Fibroblast of peridontal ligament (primary cell): Measurements from ENCODE around the gene SLC16A4.

Experiments used
- DNase-seq: peaks from one replicate; pipeline ENCODE4 v3.0.0-alpha.2; 2010; ENCODE audit errors: extremely low read depth

SLC16A4 gene

DNA sequence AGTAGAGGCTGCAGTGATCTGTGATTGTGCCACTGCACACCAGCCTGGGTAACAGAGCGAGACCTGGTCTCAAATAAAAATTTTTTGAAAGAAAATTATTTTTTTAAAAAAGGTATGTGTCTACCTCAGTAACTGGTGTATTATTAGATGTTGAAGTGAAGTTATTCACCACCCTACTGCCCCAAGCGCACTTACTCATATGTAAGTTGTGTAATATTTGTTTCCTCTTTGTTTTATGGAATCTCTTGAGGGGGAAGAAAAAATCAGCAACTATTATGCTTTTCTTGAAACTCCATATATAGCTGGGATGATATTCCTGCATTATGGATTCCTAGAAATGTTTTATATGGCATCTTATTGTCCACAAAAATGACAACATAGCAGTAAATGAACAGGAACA, 30.4 kb downstream of the SLC16A4 start:
- no peak for DNase-seq

DNA sequence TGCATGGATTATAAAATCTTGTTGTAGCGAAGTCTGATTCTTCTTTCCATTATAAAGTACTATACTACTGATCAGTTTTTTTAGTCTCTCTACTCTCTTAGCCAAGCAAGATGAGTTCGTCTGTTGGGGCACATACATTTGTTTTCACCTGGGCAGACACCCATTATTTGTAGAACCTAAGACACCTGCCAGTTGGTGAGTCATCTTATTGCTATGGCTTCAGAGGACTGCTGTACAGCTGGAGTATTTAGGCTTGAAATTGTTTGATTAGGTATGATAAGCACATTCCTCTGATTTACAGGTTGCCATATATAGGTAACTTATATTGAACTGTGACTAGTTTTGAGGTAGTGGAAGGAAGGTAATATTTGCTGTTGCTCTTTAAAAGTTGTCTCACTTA, 34.4 kb downstream of the SLC16A4 start:
- no peak for DNase-seq

DNA sequence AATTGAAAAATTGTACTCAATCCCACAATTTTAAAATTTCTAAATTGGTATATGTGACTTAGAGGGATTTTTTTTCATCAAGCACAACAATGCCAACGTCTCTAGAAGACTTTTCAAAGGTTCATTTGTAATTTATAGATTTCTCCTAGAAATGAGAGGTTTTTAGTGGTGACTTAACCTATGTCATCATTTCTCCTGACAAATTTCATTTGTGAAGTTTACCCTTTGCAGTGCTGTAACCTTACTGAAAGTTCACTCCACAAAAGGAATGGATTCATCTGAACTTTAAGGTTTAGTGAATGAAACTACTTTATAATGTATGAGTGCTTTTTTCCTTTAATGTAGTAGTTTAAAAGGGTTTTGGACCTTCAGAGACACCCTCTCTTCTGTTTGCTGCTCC, 35.5 kb downstream of the SLC16A4 start:
- DNase-seq, result no peak

DNA sequence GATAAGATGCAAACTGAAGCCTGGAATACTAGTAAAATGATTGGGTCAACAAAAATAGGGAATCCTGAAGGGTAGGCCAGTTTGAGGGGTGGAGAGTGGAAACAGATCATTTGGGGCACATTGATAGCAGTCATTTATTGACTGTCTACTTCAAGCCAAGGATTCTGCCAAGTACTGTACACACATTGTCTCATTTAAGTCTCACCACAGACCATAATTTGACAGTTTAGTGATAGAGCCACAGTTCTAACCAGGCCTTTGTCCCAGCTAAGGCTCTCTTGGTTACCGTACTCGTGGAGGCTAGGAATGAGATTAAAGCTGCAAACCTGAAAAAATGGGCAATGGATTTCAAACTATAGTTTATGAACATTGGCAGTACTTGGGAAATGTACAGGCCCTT, 40.5 kb downstream of the SLC16A4 start:
- DNase-seq, result no peak

DNA sequence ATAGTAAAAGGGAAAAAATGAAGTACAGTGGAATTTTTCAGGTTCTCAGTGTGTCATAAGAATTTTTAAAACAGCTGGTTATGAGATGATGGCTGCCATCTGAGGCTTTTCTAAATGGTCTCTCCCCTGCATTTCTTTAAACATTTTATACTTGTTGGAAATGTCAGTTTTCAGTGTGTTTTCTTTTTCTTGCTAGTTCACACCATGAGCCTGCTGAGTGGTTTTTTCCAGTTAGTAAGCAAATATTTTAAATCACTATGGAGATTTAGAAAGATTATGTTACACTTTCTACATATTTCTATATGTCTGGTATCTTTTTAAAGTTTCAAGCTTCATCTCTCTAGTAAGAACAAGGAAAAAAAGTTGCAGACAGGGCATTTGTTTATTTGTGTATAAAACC, 42.1 kb downstream of the SLC16A4 start:
- DNase-seq, result peak; percentile 37

DNA sequence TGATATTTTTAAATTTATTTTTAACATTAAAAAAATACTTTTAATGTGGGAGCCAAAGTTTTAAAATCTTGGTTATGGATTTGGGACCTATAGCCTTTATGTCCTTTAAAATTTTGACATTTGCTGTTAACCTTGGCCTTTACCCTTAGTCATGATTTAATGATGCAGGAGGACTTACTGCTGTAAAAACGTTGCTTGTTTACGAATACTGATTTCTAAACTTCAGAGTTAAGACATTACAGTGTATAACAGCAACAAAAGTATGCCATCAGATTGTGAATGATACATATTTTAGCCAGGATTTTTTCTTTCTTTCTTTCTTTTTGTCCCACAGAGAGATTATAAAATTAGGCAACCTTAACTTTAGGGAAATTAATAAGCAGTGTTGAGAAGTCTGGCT, 42.8 kb downstream of the SLC16A4 start:
- DNase-seq, result peak; percentile 34

DNA sequence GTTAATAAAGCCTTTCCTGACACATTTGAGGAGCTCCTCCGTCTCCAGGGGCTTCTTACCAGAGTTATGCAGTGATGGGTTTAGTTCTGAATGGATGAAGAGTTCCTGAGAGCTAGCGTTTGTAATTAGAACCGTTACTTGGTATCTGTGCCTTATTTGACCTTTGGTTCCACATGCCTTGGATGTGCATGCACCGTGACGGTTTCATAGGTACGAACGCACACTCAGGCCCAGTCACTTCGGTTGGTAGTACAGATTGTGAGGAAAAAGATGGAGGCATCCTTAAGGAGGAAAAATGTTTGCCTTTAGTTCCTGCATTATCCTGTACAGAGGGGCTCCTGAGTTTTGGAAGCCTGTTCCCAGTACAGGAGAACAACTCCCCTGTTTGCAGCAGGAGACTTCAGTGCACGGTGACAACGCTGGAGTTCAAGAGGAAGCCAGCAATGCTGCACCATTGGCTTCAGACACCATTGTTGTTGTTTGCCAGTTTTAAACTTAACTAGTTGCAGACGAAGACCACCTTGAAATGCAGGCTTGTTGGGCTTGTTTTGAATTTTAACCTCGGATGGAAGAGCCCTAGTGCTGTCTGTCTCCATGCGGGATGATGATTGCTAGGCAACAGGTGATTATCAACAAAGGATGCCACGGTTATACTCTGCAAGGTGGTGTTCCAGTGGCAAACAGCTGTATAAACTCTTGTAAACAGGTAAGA, 43.5 kb downstream of the SLC16A4 start:
- no peak for DNase-seq

DNA sequence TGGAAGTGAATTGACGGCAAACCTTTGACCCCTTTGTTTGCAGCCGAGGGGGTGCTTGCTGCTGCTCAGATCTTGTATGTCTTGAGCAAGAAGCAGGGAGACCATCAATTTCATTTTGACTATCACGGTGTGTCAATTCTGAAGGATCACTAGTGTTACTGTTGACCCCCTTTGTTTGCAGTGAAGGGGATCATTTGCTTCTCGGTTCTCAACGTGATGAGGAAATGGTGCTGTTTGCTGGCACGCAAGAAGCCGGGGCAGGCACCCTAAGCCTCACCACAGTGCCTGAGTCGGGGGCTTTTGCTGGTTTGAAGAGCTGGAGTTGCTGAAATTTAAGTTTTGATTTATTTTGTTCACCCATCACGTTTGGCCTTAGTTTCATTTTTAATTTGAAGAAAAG, 44.1 kb downstream of the SLC16A4 start:
- DNase-seq, result no peak

DNA sequence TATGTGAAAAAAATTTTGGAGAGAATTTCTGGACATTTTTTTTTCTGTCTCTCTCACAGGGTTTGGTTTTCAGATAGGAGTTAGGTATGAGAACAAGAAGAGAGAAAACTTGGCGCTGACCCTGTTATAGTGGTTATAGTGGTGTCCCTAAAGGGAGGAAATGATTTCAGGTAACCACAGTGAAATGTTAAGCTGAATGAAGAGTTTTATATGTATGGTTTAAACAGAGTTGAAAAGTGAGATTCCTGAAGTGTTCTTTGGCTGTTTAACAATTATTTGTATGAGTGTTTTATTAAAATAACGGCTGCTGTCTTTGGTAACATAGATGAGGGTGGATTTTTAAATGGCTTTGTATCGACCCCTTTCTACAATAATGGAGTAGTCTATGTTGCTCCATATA, 45.3 kb downstream of the SLC16A4 start:
- DNase-seq, result no peak

DNA sequence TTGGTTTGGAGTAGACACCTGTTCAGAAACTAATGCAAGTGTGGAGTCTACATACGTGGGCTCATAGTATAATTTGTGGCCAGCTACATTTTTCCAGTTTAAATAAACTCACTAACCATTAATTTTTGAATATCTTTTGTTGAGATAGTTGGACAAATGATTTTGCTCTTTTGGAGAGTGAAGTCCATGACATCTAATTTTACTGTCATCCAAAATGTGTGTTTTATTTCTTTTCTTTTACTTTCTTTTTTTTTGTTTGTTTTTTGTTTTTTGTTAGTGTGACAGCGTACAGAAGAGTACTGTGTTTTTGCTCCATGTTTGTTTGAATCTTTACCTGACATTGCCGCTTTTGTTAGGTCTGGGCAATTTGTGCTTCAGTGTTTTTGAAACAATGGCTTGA, 46.7 kb downstream of the SLC16A4 start:
- no peak for DNase-seq

DNA sequence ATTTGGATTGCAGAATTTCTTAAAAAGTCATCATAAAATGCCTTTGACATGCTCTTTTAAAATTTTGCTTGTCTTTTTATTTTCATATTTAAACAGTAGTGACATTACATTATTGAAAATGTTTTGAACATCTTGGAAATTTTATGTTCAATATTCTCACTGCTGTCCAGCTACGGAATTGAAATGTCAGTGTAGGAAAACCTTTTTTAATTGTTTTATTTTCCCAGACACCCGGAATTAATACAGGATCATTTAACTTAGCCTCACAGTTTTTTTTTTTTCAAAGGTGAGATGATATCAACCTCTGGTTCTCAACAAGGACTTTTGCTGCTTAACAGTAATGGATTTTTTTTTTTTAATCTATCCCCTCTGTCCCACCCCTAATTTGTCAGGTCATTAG, 47.6 kb downstream of the SLC16A4 start:
- DNase-seq, result no peak

DNA sequence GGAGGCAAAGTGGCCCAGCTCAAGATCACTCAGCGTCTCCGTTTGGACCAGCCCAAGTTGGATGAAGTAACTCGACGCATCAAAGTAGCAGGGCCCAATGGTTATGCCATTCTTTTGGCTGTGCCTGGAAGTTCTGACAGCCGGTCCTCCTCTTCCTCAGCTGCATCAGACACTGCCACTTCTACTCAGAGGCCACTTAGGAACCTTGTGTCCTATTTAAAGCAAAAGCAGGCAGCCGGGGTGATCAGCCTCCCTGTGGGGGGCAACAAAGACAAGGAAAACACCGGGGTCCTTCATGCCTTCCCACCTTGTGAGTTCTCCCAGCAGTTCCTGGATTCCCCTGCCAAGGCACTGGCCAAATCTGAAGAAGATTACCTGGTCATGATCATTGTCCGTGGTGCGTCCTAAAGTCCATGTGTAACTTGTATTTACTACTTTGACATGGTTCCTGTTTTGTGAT, 48.9 kb downstream of the SLC16A4 start:
- DNase-seq, result no peak

DNA sequence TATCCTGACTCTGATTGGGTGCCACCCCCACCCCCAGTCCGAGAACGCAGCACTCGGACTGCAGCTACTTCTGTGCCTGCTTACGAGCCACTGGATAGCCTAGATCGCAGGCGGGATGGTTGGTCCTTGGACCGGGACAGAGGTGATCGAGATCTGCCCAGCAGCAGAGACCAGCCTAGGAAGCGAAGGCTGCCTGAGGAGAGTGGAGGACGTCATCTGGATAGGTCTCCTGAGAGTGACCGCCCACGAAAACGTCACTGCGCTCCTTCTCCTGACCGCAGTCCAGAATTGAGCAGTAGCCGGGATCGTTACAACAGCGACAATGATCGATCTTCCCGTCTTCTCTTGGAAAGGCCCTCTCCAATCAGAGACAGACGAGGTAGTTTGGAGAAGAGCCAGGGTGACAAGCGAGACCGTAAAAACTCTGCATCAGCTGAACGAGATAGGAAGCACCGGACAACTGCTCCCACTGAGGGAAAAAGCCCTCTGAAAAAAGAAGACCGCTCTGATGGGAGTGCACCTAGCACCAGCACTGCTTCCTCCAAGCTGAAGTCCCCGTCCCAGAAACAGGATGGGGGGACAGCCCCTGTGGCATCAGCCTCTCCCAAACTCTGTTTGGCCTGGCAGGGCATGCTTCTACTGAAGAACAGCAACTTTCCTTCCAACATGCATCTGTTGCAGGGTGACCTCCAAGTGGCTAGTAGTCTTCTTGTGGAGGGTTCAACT, 49.5 kb downstream of the SLC16A4 start:
- no peak for DNase-seq

DNA sequence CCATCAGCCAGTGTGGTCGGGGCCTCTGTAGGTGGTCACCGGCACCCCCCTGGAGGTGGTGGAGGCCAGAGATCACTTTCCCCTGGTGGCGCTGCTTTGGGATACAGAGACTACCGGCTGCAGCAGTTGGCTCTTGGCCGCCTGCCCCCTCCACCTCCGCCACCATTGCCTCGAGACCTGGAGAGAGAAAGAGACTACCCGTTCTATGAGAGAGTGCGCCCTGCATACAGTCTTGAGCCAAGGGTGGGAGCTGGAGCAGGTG, 50.7 kb downstream of the SLC16A4 start:
- DNase-seq, result no peak

DNA sequence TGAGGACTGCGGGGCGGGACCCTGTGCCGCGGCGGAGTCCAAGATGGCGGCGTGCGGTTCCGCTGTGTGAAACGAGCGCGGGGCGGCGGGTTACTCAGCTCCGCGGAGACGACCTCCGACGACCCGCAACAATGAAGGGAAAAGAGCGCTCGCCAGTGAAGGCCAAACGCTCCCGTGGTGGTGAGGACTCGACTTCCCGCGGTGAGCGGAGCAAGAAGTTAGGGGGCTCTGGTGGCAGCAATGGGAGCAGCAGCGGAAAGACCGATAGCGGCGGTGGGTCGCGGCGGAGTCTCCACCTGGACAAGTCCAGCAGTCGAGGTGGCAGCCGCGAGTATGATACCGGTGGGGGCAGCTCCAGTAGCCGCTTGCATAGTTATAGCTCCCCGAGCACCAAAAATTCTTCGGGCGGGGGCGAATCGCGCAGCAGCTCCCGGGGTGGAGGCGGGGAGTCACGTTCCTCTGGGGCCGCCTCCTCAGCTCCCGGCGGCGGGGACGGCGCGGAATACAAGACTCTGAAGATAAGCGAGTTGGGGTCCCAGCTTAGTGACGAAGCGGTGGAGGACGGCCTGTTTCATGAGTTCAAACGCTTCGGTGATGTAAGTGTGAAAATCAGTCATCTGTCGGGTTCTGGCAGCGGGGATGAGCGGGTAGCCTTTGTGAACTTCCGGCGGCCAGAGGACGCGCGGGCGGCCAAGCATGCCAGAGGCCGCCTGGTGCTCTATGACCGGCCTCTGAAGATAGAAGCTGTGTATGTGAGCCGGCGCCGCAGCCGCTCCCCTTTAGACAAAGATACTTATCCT, 51.2 kb downstream of the SLC16A4 start:
- peak; percentile 31 for DNase-seq

DNA sequence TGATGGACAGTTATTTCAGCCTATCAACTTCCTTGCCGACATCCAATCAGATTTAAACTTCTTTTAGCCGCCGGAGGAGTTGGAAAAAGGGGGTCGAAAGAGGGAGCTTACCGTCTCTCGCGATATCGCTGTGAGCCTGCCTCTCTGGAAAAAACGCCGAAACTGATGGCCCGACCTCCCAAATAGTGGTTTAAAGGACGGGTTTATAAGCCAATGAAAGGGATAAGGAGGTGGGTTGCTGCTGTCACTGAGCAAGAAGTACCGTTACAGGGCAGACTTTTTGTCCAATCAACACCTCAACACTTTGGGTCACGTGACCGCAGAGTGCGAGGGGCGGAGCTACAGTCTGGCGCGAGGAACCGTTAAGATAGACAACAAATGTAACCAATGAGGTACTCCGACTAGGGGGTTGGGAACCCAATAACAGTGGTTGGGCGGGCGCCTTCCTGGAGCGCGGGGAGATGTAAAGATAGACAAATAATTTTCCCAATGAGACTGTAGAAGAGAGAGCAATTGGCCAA, 51.9 kb downstream of the SLC16A4 start, which contains the start of gene RBM15:
RBM15 (plus strand) TSS at position 492 of the 521 bp plus-strand sequence; CDS start at position 521, 29 bp downstream.
- peak; percentile 100 for DNase-seq

DNA sequence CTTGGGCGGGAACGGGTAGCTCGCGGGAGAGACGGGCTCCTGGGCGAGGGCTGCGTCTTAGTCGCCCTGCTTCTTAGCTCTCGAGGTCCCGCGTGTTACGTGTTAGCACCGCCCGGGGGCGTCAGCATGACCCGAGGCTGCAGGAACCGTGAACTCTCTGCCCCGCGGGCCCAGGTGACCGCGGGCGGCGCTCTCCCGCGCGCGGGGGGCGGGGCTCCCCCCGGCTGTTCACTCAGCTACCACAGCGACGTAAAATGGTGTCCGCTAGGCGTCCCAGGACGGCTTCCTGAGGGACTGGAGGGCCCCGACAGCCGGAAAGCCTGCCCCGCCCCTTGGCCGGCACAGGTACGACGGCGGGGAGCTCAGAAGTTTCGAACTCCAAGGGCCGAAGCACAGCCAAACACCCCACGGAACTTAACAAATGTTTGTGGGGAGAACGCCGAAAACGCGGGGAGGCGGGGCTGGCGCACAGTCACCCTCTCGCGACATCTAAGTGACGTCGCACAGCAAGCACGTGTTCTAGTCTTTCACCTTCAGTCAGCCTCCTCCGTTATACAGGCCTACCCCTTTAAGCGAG, 52.4 kb downstream of the SLC16A4 start:
- DNase-seq, result no peak

DNA sequence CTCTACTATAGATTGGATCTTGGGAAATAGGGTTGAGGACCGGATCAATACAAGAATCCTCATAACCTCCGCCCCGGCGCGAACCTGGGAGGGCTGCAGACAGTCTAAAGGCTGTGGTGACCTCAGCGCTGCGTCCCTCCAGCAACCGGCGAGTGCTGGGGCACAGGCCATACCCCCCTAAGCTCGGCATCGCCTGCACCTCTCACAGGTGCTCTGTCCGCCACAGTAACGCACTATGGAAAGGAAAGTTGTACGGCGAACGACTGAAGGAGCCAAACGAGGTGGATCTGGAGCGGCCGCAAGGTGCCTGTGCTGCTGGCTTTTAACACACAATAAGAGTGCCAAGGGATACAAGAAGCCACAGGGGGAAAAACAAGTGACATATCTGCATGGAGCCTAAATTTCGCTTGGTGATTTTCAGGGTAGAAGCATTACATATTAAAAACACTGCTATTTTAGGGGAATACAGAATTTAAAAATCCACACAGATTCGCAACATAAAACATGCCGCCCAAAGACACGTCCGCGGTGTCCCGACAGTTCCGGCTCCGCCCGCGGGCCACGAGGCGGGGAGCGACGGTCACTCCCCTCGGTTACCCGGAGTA, 53.0 kb downstream of the SLC16A4 start:
- no peak for DNase-seq

DNA sequence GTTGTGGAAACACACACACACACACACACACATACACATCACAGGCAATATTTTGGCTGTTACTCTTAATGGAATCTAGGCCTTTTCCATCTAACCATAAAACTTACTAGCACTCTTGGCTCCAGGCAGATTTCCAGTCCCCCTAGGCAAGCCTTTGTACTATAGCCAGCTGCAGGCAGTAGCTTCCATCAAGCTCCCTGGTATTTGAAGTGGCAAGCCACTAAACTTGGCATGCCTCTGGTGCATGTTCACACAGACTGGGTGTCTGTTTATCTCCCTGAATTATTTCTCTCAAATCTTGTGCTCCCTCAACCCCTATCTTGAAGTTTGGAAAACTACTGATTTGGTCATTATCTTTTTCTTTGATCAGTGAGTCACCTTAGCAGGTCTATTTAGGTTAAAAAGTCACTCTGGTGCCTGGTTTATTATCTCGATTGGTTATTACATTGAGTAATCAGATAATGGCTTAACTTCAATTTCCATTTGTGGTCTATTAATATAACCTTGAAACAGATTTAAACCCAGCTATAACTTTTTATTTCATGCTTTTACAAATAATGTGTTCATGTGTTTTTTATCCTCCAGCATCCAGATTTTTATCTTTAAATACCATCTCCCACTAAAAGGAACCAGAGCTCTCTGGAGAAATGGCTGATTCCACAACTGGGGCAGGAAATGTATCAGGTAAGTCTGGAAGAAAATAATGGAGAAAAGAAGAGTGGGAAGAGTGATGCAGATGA, 54.4 kb downstream of the SLC16A4 start:
- no peak for DNase-seq

DNA sequence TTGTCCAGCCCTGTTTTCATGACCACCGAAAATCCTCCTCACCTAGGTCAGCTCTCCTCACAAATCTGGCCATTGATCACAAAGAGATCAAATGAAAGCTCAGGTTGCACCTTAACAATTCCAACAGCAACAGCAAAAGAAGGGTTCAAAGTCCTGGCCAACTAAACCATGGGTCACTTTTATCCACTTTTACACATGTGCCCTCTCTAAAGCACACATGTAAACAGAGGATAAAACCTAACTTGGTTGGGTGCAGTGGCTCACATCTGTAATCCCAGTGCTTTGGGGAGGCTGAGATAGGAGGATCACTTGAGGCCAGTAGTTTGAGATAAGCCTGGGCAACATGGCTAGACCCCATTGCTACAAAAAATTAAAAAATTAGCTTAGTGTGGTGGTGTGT, 55.6 kb downstream of the SLC16A4 start:
- DNase-seq, result no peak

DNA sequence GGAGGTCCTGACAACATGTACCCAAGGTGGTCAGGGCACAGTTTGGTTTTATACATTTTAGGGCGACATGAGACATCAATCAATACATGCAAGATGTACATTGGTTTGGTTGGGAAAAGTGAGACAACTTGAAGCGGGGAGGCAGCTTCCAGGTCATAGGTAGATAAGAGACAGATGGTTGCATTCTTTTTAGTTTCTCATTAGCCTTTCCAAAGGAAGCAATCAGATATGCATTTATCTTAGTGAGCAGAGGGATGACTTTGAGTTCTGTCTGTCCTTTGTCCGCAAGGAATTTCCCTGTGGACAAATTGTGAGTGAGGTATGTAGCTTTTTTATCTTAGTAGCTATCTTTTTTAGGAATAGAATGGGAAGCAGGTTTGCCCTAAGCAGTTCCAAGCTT, 62.1 kb downstream of the SLC16A4 start:
- DNase-seq, result no peak
